GM21381 (cell line): ENCODE results near the gene CD47.

Experiments
- ATAC-seq: cut with Tn5 transposase; IDR thresholded peaks from one replicate; pipeline ENCODE4 v1.9.1; 2021; ENCODE audit warnings: mild to moderate bottlenecking, moderate library complexity; ENCODE audit not compliant: unreplicated experiment

Gene CD47

GRCh38 chr3:108053483-108053882 lies 37.3 kb downstream of the CD47 start:
- ATAC-seq: no peak

- ATAC-seq: no peak
Measured at GRCh38 chr3:108053067-108053466, 37.8 kb downstream of the CD47 start.

- no peak for ATAC-seq
Measured at GRCh38 chr3:108051005-108051404, 39.8 kb downstream of the CD47 start.

GRCh38 chr3:108047987-108048386 lies 42.8 kb downstream of the CD47 start:
- ATAC-seq: no peak

GRCh38 chr3:108046247-108046646 lies 44.6 kb downstream of the CD47 start:
- ATAC-seq: no peak

GRCh38 chr3:108044699-108045098 lies 46.1 kb downstream of the CD47 start:
- no peak for ATAC-seq

- ATAC-seq: no peak
Measured at GRCh38 chr3:108042300-108042699, 48.5 kb downstream of the CD47 start.

GRCh38 chr3:108041253-108041652 lies 49.6 kb downstream of the CD47 start:
- no peak for ATAC-seq

GRCh38 chr3:108037770-108038169 lies 53.1 kb downstream of the CD47 start:
- ATAC-seq: no peak

GRCh38 chr3:108036984-108037741 lies 53.7 kb downstream of the CD47 start:
- ATAC-seq: peak; percentile 70

- no peak for ATAC-seq
Measured at GRCh38 chr3:108036401-108036800, 54.4 kb downstream of the CD47 start.

- ATAC-seq: no peak
Measured at GRCh38 chr3:108035751-108036150, 55.1 kb downstream of the CD47 start.

GRCh38 chr3:108031895-108032294 lies 58.9 kb downstream of the CD47 start:
- no peak for ATAC-seq

- no peak for ATAC-seq
Measured at GRCh38 chr3:108030960-108031359, 59.9 kb downstream of the CD47 start.

- no peak for ATAC-seq
Measured at GRCh38 chr3:108029466-108029865, 61.4 kb downstream of the CD47 start.

- ATAC-seq: no peak
Measured at GRCh38 chr3:108028896-108029295, 61.9 kb downstream of the CD47 start.

- ATAC-seq: no peak
Measured at GRCh38 chr3:108025177-108025576, 65.7 kb downstream of the CD47 start.

- ATAC-seq: no peak
Measured at GRCh38 chr3:108024146-108024850, 66.5 kb downstream of the CD47 start.

- ATAC-seq: no peak
Measured at GRCh38 chr3:108022256-108023150, 68.3 kb downstream of the CD47 start.

GRCh38 chr3:108021533-108021932 lies 69.3 kb downstream of the CD47 start:
- ATAC-seq: no peak

- no peak for ATAC-seq
Measured at GRCh38 chr3:108021131-108021530, 69.7 kb downstream of the CD47 start.
